Measurements from ENCODE around the gene WNT1. TPM values are rescaled to one million over a fixed set of nuclear protein-coding genes. Genes with fewer than 3 reads are reported as not detected.

The WNT1 gene
- total and polyA plus RNA-seq, 9 of the 15 experiments (the other 6 are each of a cell fraction or from before 2014, with no cell fraction given): not detected

DNA sequence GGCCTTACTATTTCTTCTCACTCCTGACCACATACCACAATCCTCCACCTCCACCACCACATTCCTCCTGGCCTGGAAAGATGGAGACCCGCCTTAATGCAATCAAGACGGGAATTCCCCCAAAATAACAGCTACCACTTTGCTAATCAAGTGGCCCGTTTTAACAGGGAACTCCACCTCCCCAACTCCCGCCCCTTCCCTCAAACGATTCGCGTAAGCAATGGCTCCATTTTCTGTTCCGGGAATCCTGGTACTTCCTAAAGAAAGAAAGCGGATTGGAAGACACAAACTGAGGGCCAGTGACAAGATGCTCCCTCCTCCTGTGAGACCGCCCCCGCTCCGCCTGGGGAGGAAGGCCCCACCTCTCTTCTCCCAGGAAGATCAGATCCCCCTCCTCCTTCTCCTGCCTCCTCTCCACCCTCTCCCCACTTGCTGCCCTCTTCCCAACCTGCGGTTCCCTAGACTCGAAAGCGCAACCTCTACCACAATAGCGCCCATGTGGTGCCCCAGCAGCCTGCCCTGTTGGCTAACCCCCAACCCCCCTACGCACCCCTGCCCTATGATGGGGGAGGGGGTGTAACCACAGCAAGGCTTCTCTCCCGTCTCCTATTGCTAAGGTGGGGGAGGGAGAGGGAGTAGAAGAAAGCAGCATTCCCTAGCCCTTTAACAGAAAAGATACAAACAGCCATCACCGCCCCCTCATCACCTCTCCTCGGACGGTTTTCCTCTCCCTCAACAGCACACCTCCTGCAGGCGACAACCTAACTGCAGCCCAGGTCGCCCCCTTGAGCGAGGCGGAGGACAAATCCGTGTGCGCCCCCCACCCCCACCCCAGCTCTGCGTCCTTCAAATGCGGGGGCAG lies 21.6 kb upstream of the WNT1 start (continued):
- TF ChIP-seq PURB (CRISPR knock-in tag; IDR thresholded peaks at IDR 0.05; ENCODE audit: low read depth) (no peak), PTTG1 (tag; IDR thresholded peaks at IDR 0.05; ENCODE audit: low read depth) (no peak), EGR1 (conservative IDR thresholded peaks at IDR 0.05) (peak; percentile 94), TCF7L2 (IDR thresholded peaks at IDR 0.05; ENCODE audit: low read depth, low read length) (no peak), ZNF124 (CRISPR knock-in tag; IDR thresholded peaks at IDR 0.05) (no peak), ZNF212 (CRISPR knock-in tag; IDR thresholded peaks at IDR 0.05) (no peak), STAG1 (CRISPR knock-in tag; IDR thresholded peaks at IDR 0.05; ENCODE audit: borderline replicate concordance) (no peak), ARID2 (IDR thresholded peaks at IDR 0.05) (no peak), ATF1 (CRISPR knock-in tag; IDR thresholded peaks at IDR 0.05) (no peak), ATF1 (tag; IDR thresholded peaks at IDR 0.05) (peak; percentile 59), ILK (tag; IDR thresholded peaks at IDR 0.05; ENCODE audit: borderline replicate concordance, low read depth) (no peak), RCOR1 (IDR thresholded peaks at IDR 0.05; ENCODE audit: borderline replicate concordance in 1 of 2, low read depth in 2 of 2, low read length in 2 of 2) (peak in 1 of 2 experiments; percentile 55; a peak in 1 of 4 replicates), ZNF583 (CRISPR knock-in tag; IDR thresholded peaks at IDR 0.05) (no peak), CBFA2T3 (IDR thresholded peaks at IDR 0.05) (no peak), ZFP30 (CRISPR knock-in tag; IDR thresholded peaks at IDR 0.05; ENCODE audit: borderline replicate concordance) (no peak), CHD2 (IDR thresholded peaks at IDR 0.05; ENCODE audit: low read depth, low read length) (peak; percentile 14; the same call in 1 of the 2 replicates), CREBBP (IDR thresholded peaks at IDR 0.05; ENCODE audit: low read depth, low read length) (no peak), SRSF3 (IDR thresholded peaks at IDR 0.05; ENCODE audit: insufficient read depth, low read length) (no peak), SNRNP70 (optimal IDR thresholded peaks at IDR 0.05; ENCODE audit: low read depth, low read length) (no peak), SMAD1 (IDR thresholded peaks at IDR 0.05; ENCODE audit: low read depth, low read length, partially characterized antibody) (no peak)
- TF ChIP-seq, protein P1, sequence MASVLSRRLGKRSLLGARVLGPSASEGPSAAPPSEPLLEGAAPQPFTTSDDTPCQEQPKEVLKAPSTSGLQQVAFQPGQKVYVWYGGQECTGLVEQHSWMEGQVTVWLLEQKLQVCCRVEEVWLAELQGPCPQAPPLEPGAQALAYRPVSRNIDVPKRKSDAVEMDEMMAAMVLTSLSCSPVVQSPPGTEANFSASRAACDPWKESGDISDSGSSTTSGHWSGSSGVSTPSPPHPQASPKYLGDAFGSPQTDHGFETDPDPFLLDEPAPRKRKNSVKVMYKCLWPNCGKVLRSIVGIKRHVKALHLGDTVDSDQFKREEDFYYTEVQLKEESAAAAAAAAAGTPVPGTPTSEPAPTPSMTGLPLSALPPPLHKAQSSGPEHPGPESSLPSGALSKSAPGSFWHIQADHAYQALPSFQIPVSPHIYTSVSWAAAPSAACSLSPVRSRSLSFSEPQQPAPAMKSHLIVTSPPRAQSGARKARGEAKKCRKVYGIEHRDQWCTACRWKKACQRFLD (CRISPR knock-in tag; IDR thresholded peaks at IDR 0.05): no peak
- TF ChIP-seq, protein P2, sequence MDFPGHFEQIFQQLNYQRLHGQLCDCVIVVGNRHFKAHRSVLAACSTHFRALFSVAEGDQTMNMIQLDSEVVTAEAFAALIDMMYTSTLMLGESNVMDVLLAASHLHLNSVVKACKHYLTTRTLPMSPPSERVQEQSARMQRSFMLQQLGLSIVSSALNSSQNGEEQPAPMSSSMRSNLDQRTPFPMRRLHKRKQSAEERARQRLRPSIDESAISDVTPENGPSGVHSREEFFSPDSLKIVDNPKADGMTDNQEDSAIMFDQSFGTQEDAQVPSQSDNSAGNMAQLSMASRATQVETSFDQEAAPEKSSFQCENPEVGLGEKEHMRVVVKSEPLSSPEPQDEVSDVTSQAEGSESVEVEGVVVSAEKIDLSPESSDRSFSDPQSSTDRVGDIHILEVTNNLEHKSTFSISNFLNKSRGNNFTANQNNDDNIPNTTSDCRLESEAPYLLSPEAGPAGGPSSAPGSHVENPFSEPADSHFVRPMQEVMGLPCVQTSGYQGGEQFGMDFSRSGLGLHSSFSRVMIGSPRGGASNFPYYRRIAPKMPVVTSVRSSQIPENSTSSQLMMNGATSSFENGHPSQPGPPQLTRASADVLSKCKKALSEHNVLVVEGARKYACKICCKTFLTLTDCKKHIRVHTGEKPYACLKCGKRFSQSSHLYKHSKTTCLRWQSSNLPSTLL (IDR thresholded peaks at IDR 0.05): no peak
- TF ChIP-seq, protein P3, sequence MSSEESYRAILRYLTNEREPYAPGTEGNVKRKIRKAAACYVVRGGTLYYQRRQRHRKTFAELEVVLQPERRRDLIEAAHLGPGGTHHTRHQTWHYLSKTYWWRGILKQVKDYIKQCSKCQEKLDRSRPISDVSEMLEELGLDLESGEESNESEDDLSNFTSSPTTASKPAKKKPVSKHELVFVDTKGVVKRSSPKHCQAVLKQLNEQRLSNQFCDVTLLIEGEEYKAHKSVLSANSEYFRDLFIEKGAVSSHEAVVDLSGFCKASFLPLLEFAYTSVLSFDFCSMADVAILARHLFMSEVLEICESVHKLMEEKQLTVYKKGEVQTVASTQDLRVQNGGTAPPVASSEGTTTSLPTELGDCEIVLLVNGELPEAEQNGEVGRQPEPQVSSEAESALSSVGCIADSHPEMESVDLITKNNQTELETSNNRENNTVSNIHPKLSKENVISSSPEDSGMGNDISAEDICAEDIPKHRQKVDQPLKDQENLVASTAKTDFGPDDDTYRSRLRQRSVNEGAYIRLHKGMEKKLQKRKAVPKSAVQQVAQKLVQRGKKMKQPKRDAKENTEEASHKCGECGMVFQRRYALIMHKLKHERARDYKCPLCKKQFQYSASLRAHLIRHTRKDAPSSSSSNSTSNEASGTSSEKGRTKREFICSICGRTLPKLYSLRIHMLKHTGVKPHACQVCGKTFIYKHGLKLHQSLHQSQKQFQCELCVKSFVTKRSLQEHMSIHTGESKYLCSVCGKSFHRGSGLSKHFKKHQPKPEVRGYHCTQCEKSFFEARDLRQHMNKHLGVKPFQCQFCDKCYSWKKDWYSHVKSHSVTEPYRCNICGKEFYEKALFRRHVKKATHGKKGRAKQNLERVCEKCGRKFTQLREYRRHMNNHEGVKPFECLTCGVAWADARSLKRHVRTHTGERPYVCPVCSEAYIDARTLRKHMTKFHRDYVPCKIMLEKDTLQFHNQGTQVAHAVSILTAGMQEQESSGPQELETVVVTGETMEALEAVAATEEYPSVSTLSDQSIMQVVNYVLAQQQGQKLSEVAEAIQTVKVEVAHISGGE (CRISPR knock-in tag; IDR thresholded peaks at IDR 0.05): peak in 1 of 3 experiments; percentile 42; a peak in 2 of 6 replicates

Data from K562 (cell line).